ENCODE data around the gene PRAC2. TPM values are rescaled to one million over a fixed set of nuclear protein-coding genes. Genes with fewer than 3 reads are reported as not detected.
A peak's percentile ranks its signal among the peaks of the same experiment; 100 is the strongest.

Gene PRAC2
- total and polyA plus RNA-seq, 4 donors: not detected

- H3K27me3 ChIP-seq (ENCODE audit: control insufficient read depth, insufficient read depth, low read length): peaks cover 100% of the 10 kb centered on the region
- H3K4me1 ChIP-seq (ENCODE audit: control insufficient read depth, insufficient read depth, low read length): peaks cover 45% of the 10 kb centered on the region
- 9% methylated on average over 5 of the region's 11 CpGs for WGBS (ENCODE audit: insufficient coverage)
- no peak for DNase-seq (ENCODE audit: low read depth in 4 of 6, low spot score in 6 of 6)
- no peak overlapping the region for H3K27ac ChIP-seq (ENCODE audit: low read depth, low read length)
- no peaks in the 10 kb centered on the region for H3K36me3 ChIP-seq (ENCODE audit: control insufficient read depth, insufficient read depth, low read length)
- H3K9me3 ChIP-seq (ENCODE audit: control insufficient read depth, insufficient read depth, low read length): no peaks in the 10 kb centered on the region
- no peak overlapping the region for H3K4me3 ChIP-seq (ENCODE audit: low read depth, low read length)
Measured at GRCh38 chr17:48720266-48721008, 2.5 kb upstream of the PRAC2 start.

GRCh38 chr17:48721009-48721402 is 2.0 kb upstream of the PRAC2 start:
- WGBS (ENCODE audit: insufficient coverage): no CpG with 5 or more reads among the region's 1 CpG
- DNase-seq (ENCODE audit: low read depth in 4 of 6, low spot score in 6 of 6): no peak
- H3K9me3 ChIP-seq (ENCODE audit: control insufficient read depth, insufficient read depth, low read length): no peaks in the 10 kb centered on the region
- peaks cover 100% of the 10 kb centered on the region for H3K27me3 ChIP-seq (ENCODE audit: control insufficient read depth, insufficient read depth, low read length)
- H3K4me1 ChIP-seq (ENCODE audit: control insufficient read depth, insufficient read depth, low read length): peaks cover 48% of the 10 kb centered on the region
- H3K27ac ChIP-seq (ENCODE audit: low read depth, low read length): no peak overlapping the region
- H3K4me3 ChIP-seq (ENCODE audit: low read depth, low read length): no peak overlapping the region
- H3K36me3 ChIP-seq (ENCODE audit: control insufficient read depth, insufficient read depth, low read length): no peaks in the 10 kb centered on the region

GRCh38 chr17:48722201-48722907 is 631 bp upstream of the PRAC2 start, which contains the start of gene PRAC1:
Gene PRAC1 (minus strand): TSS chr17:48722518. CDS start chr17:48722392, 126 bp downstream.
- WGBS (ENCODE audit: insufficient coverage): 14% methylated on average over 16 of the region's 21 CpGs
- Histone ChIP-seq H3K4me3 (ENCODE audit: low read depth, low read length) (no peak within 1 kb of the TSS), H3K4me1 (ENCODE audit: control insufficient read depth, insufficient read depth, low read length) (peaks cover 48% of the 10 kb centered on the region)

GRCh38 chr17:48723423-48724250 is 652 bp downstream of the PRAC2 start:
- DNase-seq (ENCODE audit: low read depth in 4 of 6, low spot score in 6 of 6): peak in 1 of 6 donors; percentile 61
- peaks cover 52% of the 10 kb centered on the region for H3K4me1 ChIP-seq (ENCODE audit: control insufficient read depth, insufficient read depth, low read length)
- WGBS (ENCODE audit: insufficient coverage): 2% methylated on average over 34 of the region's 42 CpGs

More at GRCh38 chr17:48722201-48722907, 631 bp upstream of the PRAC2 start, which contains the start of gene PRAC1:
- H3K27me3 ChIP-seq (ENCODE audit: control insufficient read depth, insufficient read depth, low read length): peaks cover 100% of the 10 kb centered on the region
- no peaks in the 10 kb centered on the region for H3K36me3 ChIP-seq (ENCODE audit: control insufficient read depth, insufficient read depth, low read length)
- H3K9me3 ChIP-seq (ENCODE audit: control insufficient read depth, insufficient read depth, low read length): no peaks in the 10 kb centered on the region
- no peak for DNase-seq (ENCODE audit: low read depth in 4 of 6, low spot score in 6 of 6)
- H3K27ac ChIP-seq (ENCODE audit: low read depth, low read length): no peak within 1 kb of the TSS

GRCh38 chr17:48724251-48725003 is 1.4 kb downstream of the PRAC2 start:
- DNase-seq (ENCODE audit: low read depth in 4 of 6, low spot score in 6 of 6): peak in 5 of 6 donors; percentile 65 to 95 (median 77)
- Histone ChIP-seq H3K27ac (ENCODE audit: low read depth, low read length) (no peak overlapping the region), H3K4me1 (ENCODE audit: control insufficient read depth, insufficient read depth, low read length) (peaks cover 51% of the 10 kb centered on the region), H3K4me3 (ENCODE audit: low read depth, low read length) (no peak overlapping the region), H3K27me3 (ENCODE audit: control insufficient read depth, insufficient read depth, low read length) (peaks cover 100% of the 10 kb centered on the region), H3K9me3 (ENCODE audit: control insufficient read depth, insufficient read depth, low read length) (no peaks in the 10 kb centered on the region), H3K36me3 (ENCODE audit: control insufficient read depth, insufficient read depth, low read length) (no peaks in the 10 kb centered on the region)
- WGBS (ENCODE audit: insufficient coverage): 5% methylated on average over 19 of the region's 32 CpGs

More at GRCh38 chr17:48723423-48724250, 652 bp downstream of the PRAC2 start:
- Histone ChIP-seq H3K9me3 (ENCODE audit: control insufficient read depth, insufficient read depth, low read length) (no peaks in the 10 kb centered on the region), H3K27me3 (ENCODE audit: control insufficient read depth, insufficient read depth, low read length) (peaks cover 100% of the 10 kb centered on the region), H3K4me3 (ENCODE audit: low read depth, low read length) (no peak overlapping the region), H3K27ac (ENCODE audit: low read depth, low read length) (no peak overlapping the region), H3K36me3 (ENCODE audit: control insufficient read depth, insufficient read depth, low read length) (no peaks in the 10 kb centered on the region)

- Histone ChIP-seq H3K36me3 (ENCODE audit: control insufficient read depth, insufficient read depth, low read length) (no peaks in the 10 kb centered on the region), H3K4me3 (ENCODE audit: low read depth, low read length) (no peak overlapping the region)
Measured at GRCh38 chr17:48725004-48725287, 2.0 kb downstream of the PRAC2 start.

GRCh38 chr17:48725288-48726064 is 2.5 kb downstream of the PRAC2 start:
- Histone ChIP-seq H3K27me3 (ENCODE audit: control insufficient read depth, insufficient read depth, low read length) (peaks cover 100% of the 10 kb centered on the region), H3K4me3 (ENCODE audit: low read depth, low read length) (no peak overlapping the region), H3K27ac (ENCODE audit: low read depth, low read length) (no peak overlapping the region), H3K36me3 (ENCODE audit: control insufficient read depth, insufficient read depth, low read length) (no peaks in the 10 kb centered on the region), H3K4me1 (ENCODE audit: control insufficient read depth, insufficient read depth, low read length) (peaks cover 45% of the 10 kb centered on the region), H3K9me3 (ENCODE audit: control insufficient read depth, insufficient read depth, low read length) (no peaks in the 10 kb centered on the region)
- WGBS (ENCODE audit: insufficient coverage): 3% methylated on average over 34 of the region's 38 CpGs
- DNase-seq (ENCODE audit: low read depth in 4 of 6, low spot score in 6 of 6): no peak

More at GRCh38 chr17:48725004-48725287, 2.0 kb downstream of the PRAC2 start:
- 4% methylated on average over 14 of the region's 16 CpGs for WGBS (ENCODE audit: insufficient coverage)
- Histone ChIP-seq H3K9me3 (ENCODE audit: control insufficient read depth, insufficient read depth, low read length) (no peaks in the 10 kb centered on the region), H3K27ac (ENCODE audit: low read depth, low read length) (no peak overlapping the region), H3K4me1 (ENCODE audit: control insufficient read depth, insufficient read depth, low read length) (peaks cover 47% of the 10 kb centered on the region), H3K27me3 (ENCODE audit: control insufficient read depth, insufficient read depth, low read length) (peaks cover 100% of the 10 kb centered on the region)
- no peak for DNase-seq (ENCODE audit: low read depth in 4 of 6, low spot score in 6 of 6)

- WGBS (ENCODE audit: insufficient coverage): 20% methylated on average over 13 of the region's 20 CpGs
- H3K4me3 ChIP-seq (ENCODE audit: low read depth, low read length): no peak overlapping the region
- no peaks in the 10 kb centered on the region for H3K36me3 ChIP-seq (ENCODE audit: control insufficient read depth, insufficient read depth, low read length)
- DNase-seq (ENCODE audit: low read depth in 4 of 6, low spot score in 6 of 6): peak in 1 of 6 donors; percentile 25
- no peaks in the 10 kb centered on the region for H3K9me3 ChIP-seq (ENCODE audit: control insufficient read depth, insufficient read depth, low read length)
- peaks cover 45% of the 10 kb centered on the region for H3K4me1 ChIP-seq (ENCODE audit: control insufficient read depth, insufficient read depth, low read length)
- H3K27me3 ChIP-seq (ENCODE audit: control insufficient read depth, insufficient read depth, low read length): peaks cover 100% of the 10 kb centered on the region
- H3K27ac ChIP-seq (ENCODE audit: low read depth, low read length): no peak overlapping the region
Measured at GRCh38 chr17:48726114-48726915, 3.3 kb downstream of the PRAC2 start.
